Activated CD4-positive, alpha-beta T cell treated with anti-CD3 and anti-CD28 coated beads, Interleukin-2, amount 50 U/mL, for 24 hours (primary cell): Measurements from ENCODE around the gene IL20.
A peak's percentile ranks its signal among the peaks of the same experiment; 100 is the strongest.

Experiments used
- DNase-seq, 2 donors: peaks; one replicate each; pipeline ENCODE4 v3.0.0-alpha.2; 2020; ENCODE audit warnings: low read depth in 1 of 2, low spot score in 1 of 2

Gene IL20

GRCh38 chr1:206864939-206865671, at the start of gene IL20:
IL20 (plus strand) TSS chr1:206865623; CDS start chr1:206865853, 230 bp downstream.
- DNase-seq, result peak; percentile 74 to 82

GRCh38 chr1:206816390-206817287, 48.8 kb upstream of the IL20 start:
- peak in 1 of 2 donors; percentile 52 for DNase-seq

- DNase-seq, result no peak
Observed at GRCh38 chr1:206821493-206821892, 43.9 kb upstream of the IL20 start.

- no peak for DNase-seq
Observed at GRCh38 chr1:206823727-206824126, 41.7 kb upstream of the IL20 start.

GRCh38 chr1:206824331-206824730, 41.1 kb upstream of the IL20 start:
- DNase-seq, result no peak

GRCh38 chr1:206826394-206826793, 39.0 kb upstream of the IL20 start:
- no peak for DNase-seq

GRCh38 chr1:206828061-206828460, 37.4 kb upstream of the IL20 start:
- DNase-seq, result no peak

GRCh38 chr1:206828765-206829164, 36.7 kb upstream of the IL20 start:
- DNase-seq, result no peak

GRCh38 chr1:206829282-206829681, 36.1 kb upstream of the IL20 start:
- no peak for DNase-seq

GRCh38 chr1:206829875-206830274, 35.5 kb upstream of the IL20 start:
- no peak for DNase-seq

GRCh38 chr1:206831650-206832049, 33.8 kb upstream of the IL20 start:
- DNase-seq, result no peak

- DNase-seq, result no peak
Observed at GRCh38 chr1:206832352-206832880, 33.0 kb upstream of the IL20 start.

GRCh38 chr1:206833106-206833680, 32.2 kb upstream of the IL20 start:
- DNase-seq, result no peak

GRCh38 chr1:206833801-206834200, 31.6 kb upstream of the IL20 start:
- no peak for DNase-seq

GRCh38 chr1:206834217-206834616, 31.2 kb upstream of the IL20 start:
- DNase-seq, result no peak

- DNase-seq, result no peak
Observed at GRCh38 chr1:206834711-206835110, 30.7 kb upstream of the IL20 start.

- no peak for DNase-seq
Observed at GRCh38 chr1:206835186-206835585, 30.2 kb upstream of the IL20 start.

GRCh38 chr1:206836111-206836510, 29.3 kb upstream of the IL20 start:
- DNase-seq, result no peak

GRCh38 chr1:206839006-206839560, 26.3 kb upstream of the IL20 start:
- DNase-seq, result no peak

- no peak for DNase-seq
Observed at GRCh38 chr1:206839857-206840256, 25.6 kb upstream of the IL20 start.

GRCh38 chr1:206841609-206842323, 23.7 kb upstream of the IL20 start:
- DNase-seq, result no peak
